Muscle layer of duodenum (tissue), 2 donors: ENCODE data around the gene NEK10.
"Not testable (repeated sequence)": the region's sequence is repeated elsewhere in the genome, so short reads cannot be mapped to it uniquely, and the experiment has no call there.

Experiments
- H3K27ac ChIP-seq: one replicate; pipeline ENCODE4 v1.7.0; 2013; ENCODE audit warnings: mild to moderate bottlenecking, low read length
- H3K27me3 ChIP-seq: one replicate; pipeline ENCODE4 v1.7.0; 2013; ENCODE audit warnings: low read depth, mild to moderate bottlenecking, control low read depth, low read length
- H3K36me3 ChIP-seq, 2 donors: one replicate each; pipeline ENCODE4 v1.7.0; 2013; ENCODE audit warnings: low read length in 2 of 2, control low read depth in 1 of 2, mild to moderate bottlenecking in 1 of 2; ENCODE audit not compliant: insufficient read depth in 2 of 2, control insufficient read depth in 1 of 2
- H3K4me1 ChIP-seq, 2 donors: one replicate each; pipeline ENCODE4 v1.7.0; 2013; ENCODE audit warnings: low read length in 2 of 2, mild to moderate bottlenecking in 2 of 2, control low read depth in 1 of 2, moderate library complexity in 1 of 2; ENCODE audit not compliant: insufficient read depth in 2 of 2, control insufficient read depth in 1 of 2
- H3K4me3 ChIP-seq, 2 donors: one replicate each; pipeline ENCODE4 v1.7.0; 2013; ENCODE audit warnings: low read length in 2 of 2, low read depth in 1 of 2, mild to moderate bottlenecking in 1 of 2
- H3K9me3 ChIP-seq, 2 donors: one replicate each; pipeline ENCODE4 v1.7.0; 2013; ENCODE audit warnings: low read length in 2 of 2, control low read depth in 1 of 2, mild to moderate bottlenecking in 1 of 2; ENCODE audit not compliant: control insufficient read depth in 1 of 2
- donor health status: healthy.

Gene NEK10

GRCh38 chr3:27368831-27369607 is at the start of gene NEK10:
TSS of gene NEK10 (minus strand) at chr3:27369383. CDS start at chr3:27352882, 16,501 bp downstream.
- H3K9me3 ChIP-seq = no peaks in the 10 kb centered on the region
- H3K4me1 ChIP-seq = peaks cover 0 to 8% of the 10 kb centered on the region in 2 donors
- H3K4me3 ChIP-seq = peak within 1 kb of the TSS; percentile 79 to 98
- no peak within 1 kb of the TSS for H3K27ac ChIP-seq
- no peaks in the 10 kb centered on the region for H3K27me3 ChIP-seq
- peaks cover 0 to 3% of the 10 kb centered on the region in 2 donors for H3K36me3 ChIP-seq

- peaks cover 35 to 39% of the 10 kb centered on the region in 2 donors for H3K36me3 ChIP-seq
- H3K9me3 ChIP-seq = no peaks in the 10 kb centered on the region
- no peaks in the 10 kb centered on the region for H3K4me1 ChIP-seq
- no peaks in the 10 kb centered on the region for H3K27me3 ChIP-seq
- no peak overlapping the region for H3K4me3 ChIP-seq
- no peak overlapping the region for H3K27ac ChIP-seq
Measured at GRCh38 chr3:27415202-27415601, 46.0 kb upstream of the NEK10 start.

GRCh38 chr3:27392950-27393679 is 23.9 kb upstream of the NEK10 start:
- no peaks in the 10 kb centered on the region for H3K27me3 ChIP-seq
- H3K4me1 ChIP-seq = no peaks in the 10 kb centered on the region
- peaks cover 18 to 23% of the 10 kb centered on the region in 2 donors for H3K36me3 ChIP-seq
- no peak overlapping the region for H3K4me3 ChIP-seq
- no peak overlapping the region for H3K27ac ChIP-seq
- H3K9me3 ChIP-seq = no peaks in the 10 kb centered on the region

GRCh38 chr3:27392414-27392813 is 23.2 kb upstream of the NEK10 start:
- not testable (repeated sequence) for H3K4me3 ChIP-seq, H3K27ac ChIP-seq, H3K4me1 ChIP-seq, H3K27me3 ChIP-seq, H3K9me3 ChIP-seq
- peaks cover 16 to 20% of the 10 kb centered on the region in 2 donors for H3K36me3 ChIP-seq

GRCh38 chr3:27391796-27392195 is 22.6 kb upstream of the NEK10 start:
- no peaks in the 10 kb centered on the region for H3K4me1 ChIP-seq
- H3K4me3 ChIP-seq = no peak overlapping the region
- H3K36me3 ChIP-seq = peaks cover 20 to 21% of the 10 kb centered on the region in 2 donors
- no peaks in the 10 kb centered on the region for H3K9me3 ChIP-seq
- no peaks in the 10 kb centered on the region for H3K27me3 ChIP-seq
- H3K27ac ChIP-seq = no peak overlapping the region

GRCh38 chr3:27387625-27388024 is 18.4 kb upstream of the NEK10 start:
- Histone ChIP-seq H3K4me3 (no peak overlapping the region), H3K36me3 (peaks cover 25 to 46% of the 10 kb centered on the region in 2 donors), H3K27ac (no peak overlapping the region), H3K27me3 (no peaks in the 10 kb centered on the region), H3K4me1 (no peaks in the 10 kb centered on the region), H3K9me3 (no peaks in the 10 kb centered on the region)

- Histone ChIP-seq H3K27ac (no peak overlapping the region), H3K27me3 (no peaks in the 10 kb centered on the region), H3K36me3 (peaks cover 26 to 44% of the 10 kb centered on the region in 2 donors), H3K9me3 (no peaks in the 10 kb centered on the region), H3K4me3 (no peak overlapping the region), H3K4me1 (no peaks in the 10 kb centered on the region)
Measured at GRCh38 chr3:27385504-27385903, 16.3 kb upstream of the NEK10 start.

- Histone ChIP-seq H3K27ac (no peak overlapping the region), H3K4me3 (no peak overlapping the region), H3K4me1 (no peaks in the 10 kb centered on the region), H3K9me3 (no peaks in the 10 kb centered on the region), H3K27me3 (no peaks in the 10 kb centered on the region), H3K36me3 (peaks cover 24 to 42% of the 10 kb centered on the region in 2 donors)
Measured at GRCh38 chr3:27384191-27384590, 15.0 kb upstream of the NEK10 start.

- no peaks in the 10 kb centered on the region for H3K9me3 ChIP-seq
- no peak overlapping the region for H3K27ac ChIP-seq
- H3K36me3 ChIP-seq = peaks cover 24 to 29% of the 10 kb centered on the region in 2 donors
Measured at GRCh38 chr3:27380433-27381357, 11.5 kb upstream of the NEK10 start.

GRCh38 chr3:27378331-27378730 is 9.1 kb upstream of the NEK10 start:
- Histone ChIP-seq H3K9me3 (no peaks in the 10 kb centered on the region), H3K4me1 (no peaks in the 10 kb centered on the region), H3K36me3 (peaks cover 14 to 15% of the 10 kb centered on the region in 2 donors), H3K27me3 (no peaks in the 10 kb centered on the region), H3K27ac (no peak overlapping the region), H3K4me3 (no peak overlapping the region)

More at GRCh38 chr3:27380433-27381357, 11.5 kb upstream of the NEK10 start:
- no peaks in the 10 kb centered on the region for H3K27me3 ChIP-seq
- no peaks in the 10 kb centered on the region for H3K4me1 ChIP-seq
- no peak overlapping the region for H3K4me3 ChIP-seq
